Astrocyte (in vitro differentiated cells and primary cell): ENCODE results near the gene ZNF892.

Experiments
- EZH2 ChIP-seq: IDR thresholded peaks from 2 replicates; pipeline ENCODE4 v1.6.1; 2012; ENCODE audit warnings: mild to moderate bottlenecking, low read length, inconsistent platforms; ENCODE audit not compliant: insufficient read depth
- TF ChIP-seq, protein P1 (sequence below): IDR thresholded peaks from 2 replicates; pipeline ENCODE4 v1.5.1; 2011; ENCODE audit warnings: low read depth, mild to moderate bottlenecking, inconsistent platforms, low read length, moderate library complexity; ENCODE audit not compliant: insufficient read depth

DNA sequence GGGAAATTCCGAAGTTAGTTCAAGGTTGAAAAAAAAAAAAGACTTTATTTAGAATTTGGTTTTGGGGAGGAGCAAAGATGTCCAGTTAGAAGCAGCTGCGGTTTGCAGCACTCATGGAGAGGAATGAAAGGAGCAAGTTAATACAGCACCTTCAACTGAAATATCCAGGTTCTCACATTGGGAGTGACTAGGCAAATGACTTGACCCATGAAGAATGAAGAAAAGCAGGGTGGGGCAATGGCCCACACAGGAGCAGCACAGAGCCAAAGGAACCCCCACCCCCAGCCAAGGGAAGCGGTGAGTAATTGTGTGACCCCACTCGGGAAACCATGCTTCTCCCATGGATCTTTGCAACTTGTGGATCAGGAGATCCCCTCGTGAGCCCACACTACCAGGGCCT is 32.8 kb downstream of the ZNF892 start:
- TF ChIP-seq, protein P1, sequence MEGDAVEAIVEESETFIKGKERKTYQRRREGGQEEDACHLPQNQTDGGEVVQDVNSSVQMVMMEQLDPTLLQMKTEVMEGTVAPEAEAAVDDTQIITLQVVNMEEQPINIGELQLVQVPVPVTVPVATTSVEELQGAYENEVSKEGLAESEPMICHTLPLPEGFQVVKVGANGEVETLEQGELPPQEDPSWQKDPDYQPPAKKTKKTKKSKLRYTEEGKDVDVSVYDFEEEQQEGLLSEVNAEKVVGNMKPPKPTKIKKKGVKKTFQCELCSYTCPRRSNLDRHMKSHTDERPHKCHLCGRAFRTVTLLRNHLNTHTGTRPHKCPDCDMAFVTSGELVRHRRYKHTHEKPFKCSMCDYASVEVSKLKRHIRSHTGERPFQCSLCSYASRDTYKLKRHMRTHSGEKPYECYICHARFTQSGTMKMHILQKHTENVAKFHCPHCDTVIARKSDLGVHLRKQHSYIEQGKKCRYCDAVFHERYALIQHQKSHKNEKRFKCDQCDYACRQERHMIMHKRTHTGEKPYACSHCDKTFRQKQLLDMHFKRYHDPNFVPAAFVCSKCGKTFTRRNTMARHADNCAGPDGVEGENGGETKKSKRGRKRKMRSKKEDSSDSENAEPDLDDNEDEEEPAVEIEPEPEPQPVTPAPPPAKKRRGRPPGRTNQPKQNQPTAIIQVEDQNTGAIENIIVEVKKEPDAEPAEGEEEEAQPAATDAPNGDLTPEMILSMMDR, result no peak
- TF ChIP-seq EZH2, result no peak
